ENCODE results near the gene ACACA. TPM values are rescaled to one million over a fixed set of nuclear protein-coding genes. Genes with fewer than 3 reads are reported as not detected.

Gene ACACA
- total RNA-seq, 1 experiment from 2014 or later, result 33.7 TPM

DNA sequence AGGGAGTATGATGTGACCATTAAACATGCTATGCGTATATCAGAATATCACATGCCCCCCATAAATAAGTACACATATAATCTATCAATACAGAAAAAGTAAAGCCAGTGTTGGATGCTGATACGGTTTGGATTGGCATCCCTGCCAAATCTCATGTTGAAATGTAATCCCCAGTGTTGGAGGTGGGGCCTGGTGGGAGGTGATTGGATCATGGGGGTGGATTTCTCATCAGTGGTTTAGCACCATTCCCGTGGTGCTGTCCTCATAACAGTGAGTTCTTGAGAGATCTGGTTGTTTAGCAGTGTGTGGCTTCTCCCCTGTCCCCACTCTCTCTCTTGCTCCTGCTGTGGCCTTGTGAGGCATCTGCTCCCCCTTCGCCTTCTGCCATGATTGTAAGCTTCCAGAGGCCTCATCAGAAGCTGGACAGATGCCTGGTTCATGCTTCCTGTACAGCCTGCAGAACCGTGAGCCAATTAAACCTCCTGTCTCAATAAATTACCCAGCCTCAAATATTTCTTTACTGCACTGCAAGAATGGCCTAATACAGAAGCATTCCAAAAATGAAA lies 369.0 kb downstream of the ACACA start:
- no peak for DNase-seq (ENCODE audit: low read depth)

Other genes with a start within 250 kb of the ACACA start
- not detected in 2 replicates for gene C17orf78, start 30.9 kb downstream of the ACACA start, total RNA-seq (2014; rRNA removed; shearing (Covaris generic))
- 14.6 and 17.5 TPM in 2 replicates for gene TADA2A, start 50 bp upstream of the ACACA start, total RNA-seq (2014; rRNA removed; shearing (Covaris generic))
- 71.2 and 94.7 TPM in 2 replicates for gene DUSP14, start 83.1 kb upstream of the ACACA start, total RNA-seq (2014; rRNA removed; shearing (Covaris generic))
- gene SYNRG, start 202.6 kb upstream of the ACACA start, total RNA-seq (2014; rRNA removed; shearing (Covaris generic)), result 5.9 and 10.5 TPM in 2 replicates
- gene DDX52, start 236.6 kb upstream of the ACACA start, total RNA-seq (2014; rRNA removed; shearing (Covaris generic)), result 16.6 and 31.7 TPM in 2 replicates

Measured in M059J (cell line).